WTC11 (cell line): ENCODE results near the gene SLC13A4. TPM values are rescaled to one million over a fixed set of nuclear protein-coding genes. Genes with fewer than 3 reads are reported as not detected.

ENCODE experiments used
- ATAC-seq: fragments of 200-7000 bp; cut with Tn5 transposase; 2 replicates; pipeline ENCODE4 v1.10.0; 2021; ENCODE audit warnings: mild to moderate bottlenecking, moderate library complexity
- CTCF ChIA-PET: fragments of 300-600 bp; sonication (Branson Sonifier 250); formaldehyde crosslinking; loops from one replicate; lab custom pipeline; 2021; ENCODE audit warnings: antibody characterized with exemption; lab: Charles Lee
- POLR2A ChIA-PET: fragments of 350-600 bp; sonication (Branson Sonifier 250); formaldehyde crosslinking; loops from one replicate; lab custom pipeline; 2021; ENCODE audit warnings: antibody characterized with exemption; lab: Charles Lee
- DNase-seq: peaks from one replicate; pipeline ENCODE4 v3.0.0; 2021; ENCODE audit warnings: low spot score
- H3K27ac Mint-ChIP-seq: 2 replicates; pipeline ENCODE4 v1.8.0; 2021; ENCODE audit warnings: mixed read lengths
- H3K27me3 Mint-ChIP-seq: 2 replicates; pipeline ENCODE4 v1.8.0; 2021; ENCODE audit warnings: low read depth, mild to moderate bottlenecking, moderate library complexity, mixed read lengths
- H3K36me3 Mint-ChIP-seq: 2 replicates; pipeline ENCODE4 v1.8.0; 2021; ENCODE audit warnings: mixed read lengths
- H3K4me1 Mint-ChIP-seq: 2 replicates; pipeline ENCODE4 v1.8.0; 2022; ENCODE audit warnings: mixed read lengths
- H3K4me3 Mint-ChIP-seq: 2 replicates; pipeline ENCODE4 v1.8.0; 2021; ENCODE audit warnings: mild to moderate bottlenecking, moderate library complexity, mixed read lengths
- H3K9me3 Mint-ChIP-seq: 2 replicates; pipeline ENCODE4 v1.8.0; 2021; ENCODE audit warnings: mixed read lengths
- AR ChIP-seq: fragments of 250-450 bp; sonication (Bioruptor Pico); IDR thresholded peaks from 2 replicates; pipeline ENCODE4 v1.9.0; 2021; ENCODE audit warnings: mild to moderate bottlenecking
- ARID4B ChIP-seq: sonication (generic); formaldehyde crosslinking; IDR thresholded peaks from 2 replicates; pipeline ENCODE4 v1.8.0; 2023; ENCODE audit warnings: missing genetic modification reagents, mild to moderate bottlenecking, borderline replicate concordance
- ATF3 ChIP-seq: sonication (generic); formaldehyde crosslinking; conservative IDR thresholded peaks from 2 replicates; pipeline ENCODE4 v1.8.1; 2022; ENCODE audit warnings: mild to moderate bottlenecking, missing genetic modification reagents
- E2F1 ChIP-seq: sonication (generic); formaldehyde crosslinking; IDR thresholded peaks from 2 replicates; pipeline ENCODE4 v1.8.0; 2022; ENCODE audit warnings: mild to moderate bottlenecking, missing genetic modification reagents
- GRHL2 ChIP-seq: fragments of 250-450 bp; sonication (Bioruptor Pico); IDR thresholded peaks from 2 replicates; pipeline ENCODE4 v1.8.0; 2022; ENCODE audit warnings: mild to moderate bottlenecking, moderate library complexity; ENCODE audit not compliant: insufficient replicate concordance, severe bottlenecking
- HMGXB4 ChIP-seq: sonication (generic); formaldehyde crosslinking; IDR thresholded peaks from 2 replicates; pipeline ENCODE4 v1.8.1; 2023; ENCODE audit warnings: mild to moderate bottlenecking, moderate library complexity, missing genetic modification reagents
- IRF2 ChIP-seq: sonication (generic); formaldehyde crosslinking; IDR thresholded peaks from 2 replicates; pipeline ENCODE4 v1.8.0; 2022; ENCODE audit warnings: low read depth, missing genetic modification reagents, borderline replicate concordance
- PRDM15 ChIP-seq: sonication (generic); formaldehyde crosslinking; IDR thresholded peaks from 2 replicates; pipeline ENCODE4 v1.8.0; 2022; ENCODE audit warnings: missing genetic modification reagents
- SOX15 ChIP-seq: fragments of 250-450 bp; sonication (Bioruptor Pico); IDR thresholded peaks from 2 replicates; pipeline ENCODE4 v1.9.0; 2021; ENCODE audit warnings: mild to moderate bottlenecking
- total RNA-seq: library from RNA; stranded (reverse); gene quantifications from 3 replicates; pipeline ENCODE4 v1.2.3, GENCODE V29; 2021

SLC13A4 gene
- total RNA-seq, 1 experiment from 2014 or later = 1.6 TPM

GRCh38 chr7:135745703-135746312, 17.8 kb upstream of the SLC13A4 start (continued):
- TF ChIP-seq GRHL2 = no peak
- TF ChIP-seq HMGXB4 = no peak
- TF ChIP-seq, all 79 proteins: peak for 0

- no peak for ATAC-seq
- Mint-ChIP-seq H3K36me3 (no peaks in the 10 kb centered on the region), H3K4me1 (peaks cover 14% of the 10 kb centered on the region), H3K27me3 (no peaks in the 10 kb centered on the region; the same call in 1 of the 2 replicates), H3K9me3 (no peaks in the 10 kb centered on the region), H3K4me3 (no peak overlapping the region), H3K27ac (no peak overlapping the region)
- no peak for DNase-seq
- ChIA-PET CTCF (interaction anchor here (1.1 to 2.2 kb wide), 2 partner anchors 34 to 83 kb away, joined by 5 to 12 read pairs; partner anchors contain the start of gene STMP1), POLR2A (no interaction called here)
- TF ChIP-seq ARID4B (CRISPR knock-in tag) = no peak
- no peak for TF ChIP-seq SOX15
These were observed 17.1 kb upstream of the SLC13A4 start for GRCh38 chr7:135744938-135745702.

- no peak for TF ChIP-seq ATF3
- ChIA-PET CTCF (interaction anchor here (1.1 to 2.2 kb wide), 5 partner anchors 9 to 82 kb away, joined by 3 to 12 read pairs (median 3); partner anchors contain the start of genes SLC13A4 and STMP1), POLR2A (no interaction called here)
- H3K36me3 Mint-ChIP-seq = no peaks in the 10 kb centered on the region
- ATAC-seq = peak; percentile 50
- no peak overlapping the region for H3K4me3 Mint-ChIP-seq
- H3K4me1 Mint-ChIP-seq = peaks cover 14% of the 10 kb centered on the region
- no peaks in the 10 kb centered on the region; the same call in 1 of the 2 replicates for H3K27me3 Mint-ChIP-seq
- no peak for DNase-seq
- no peaks in the 10 kb centered on the region for H3K9me3 Mint-ChIP-seq
- no peak overlapping the region for H3K27ac Mint-ChIP-seq
These were observed 16.1 kb upstream of the SLC13A4 start for GRCh38 chr7:135743907-135744731.

- POLR2A ChIA-PET = no interaction called here
- no peak for ATAC-seq
- H3K36me3 Mint-ChIP-seq = no peaks in the 10 kb centered on the region
- no peak overlapping the region for H3K27ac Mint-ChIP-seq
- H3K4me1 Mint-ChIP-seq = peaks cover 14% of the 10 kb centered on the region
- CTCF ChIA-PET = interaction anchor here (1.0 kb wide), 1 partner anchor 32 kb away, joined by 6 read pairs; no protein-coding TSS in a partner anchor
- no peak for DNase-seq
- no peak overlapping the region for H3K4me3 Mint-ChIP-seq
- H3K27me3 Mint-ChIP-seq = no peaks in the 10 kb centered on the region; the same call in 1 of the 2 replicates
- no peaks in the 10 kb centered on the region for H3K9me3 Mint-ChIP-seq
- TF ChIP-seq IRF2 (CRISPR knock-in tag) (no peak), PRDM15 (CRISPR knock-in tag) (no peak), AR (CRISPR knock-in tag) (no peak), E2F1 (no peak)
These were observed 14.4 kb upstream of the SLC13A4 start for GRCh38 chr7:135742371-135742770.
